Measurements from ENCODE around the gene ENGASE.
A peak's percentile ranks its signal among the peaks of the same experiment; 100 is the strongest.

Gene ENGASE

DNA sequence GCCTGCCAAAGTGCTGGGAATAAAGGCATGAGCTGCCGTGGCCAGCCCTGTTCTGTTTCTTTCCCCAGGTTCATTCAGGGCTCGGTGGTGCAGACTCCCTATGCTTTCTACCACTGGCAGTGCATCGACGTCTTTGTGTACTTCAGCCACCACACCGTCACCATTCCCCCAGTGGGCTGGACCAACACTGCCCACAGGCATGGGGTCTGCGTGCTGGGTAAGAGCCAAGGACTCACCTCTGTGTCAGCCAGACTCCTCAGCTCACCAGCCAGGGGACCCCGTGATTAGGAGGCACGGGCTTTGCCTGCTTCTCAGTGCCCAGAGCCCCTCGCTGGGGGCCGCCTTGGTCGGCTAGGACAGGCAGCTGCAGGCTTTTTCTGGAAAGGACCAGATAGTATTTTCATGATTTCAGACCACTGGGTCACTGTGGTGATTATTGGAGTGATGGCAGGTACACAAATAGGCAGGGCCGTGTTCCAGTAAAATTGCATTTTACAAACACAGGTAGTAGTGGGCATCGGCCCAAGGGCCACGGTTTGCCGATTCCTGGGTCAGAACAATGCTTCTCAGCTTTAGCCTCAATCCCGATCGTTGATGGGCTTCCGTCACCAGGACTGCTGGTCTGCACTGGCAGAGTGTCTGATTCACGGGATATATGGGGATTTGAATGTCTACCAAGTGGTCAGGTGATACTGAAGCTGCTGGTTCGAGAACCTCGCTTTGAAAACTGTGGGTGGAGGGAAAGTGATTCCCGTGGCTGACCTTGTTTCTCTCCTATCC lies 5.0 kb downstream of the ENGASE start:
- no peak for DNase-seq (ENCODE audit: low spot score)

DNA sequence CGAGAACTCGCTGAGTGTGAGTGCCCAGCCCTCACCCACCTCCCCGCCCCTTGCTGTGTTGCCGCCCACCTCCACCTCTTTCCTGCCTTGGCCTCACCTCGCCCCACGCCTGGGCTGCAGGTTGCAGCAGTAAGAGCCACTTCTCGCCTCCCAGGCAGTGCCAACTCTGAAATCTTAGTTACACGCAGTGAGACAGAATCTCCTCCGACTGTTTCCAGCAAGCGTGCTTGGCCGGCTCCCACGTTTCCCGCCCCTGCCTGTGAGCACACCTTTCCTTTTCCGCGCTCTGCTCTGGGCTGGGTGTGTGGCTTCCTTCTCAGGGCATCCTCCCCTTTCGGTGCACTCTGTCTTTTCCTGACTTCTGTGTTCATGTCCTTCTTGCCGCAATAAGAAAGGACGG lies 5.7 kb downstream of the ENGASE start:
- DNase-seq (ENCODE audit: low spot score), result no peak

DNA sequence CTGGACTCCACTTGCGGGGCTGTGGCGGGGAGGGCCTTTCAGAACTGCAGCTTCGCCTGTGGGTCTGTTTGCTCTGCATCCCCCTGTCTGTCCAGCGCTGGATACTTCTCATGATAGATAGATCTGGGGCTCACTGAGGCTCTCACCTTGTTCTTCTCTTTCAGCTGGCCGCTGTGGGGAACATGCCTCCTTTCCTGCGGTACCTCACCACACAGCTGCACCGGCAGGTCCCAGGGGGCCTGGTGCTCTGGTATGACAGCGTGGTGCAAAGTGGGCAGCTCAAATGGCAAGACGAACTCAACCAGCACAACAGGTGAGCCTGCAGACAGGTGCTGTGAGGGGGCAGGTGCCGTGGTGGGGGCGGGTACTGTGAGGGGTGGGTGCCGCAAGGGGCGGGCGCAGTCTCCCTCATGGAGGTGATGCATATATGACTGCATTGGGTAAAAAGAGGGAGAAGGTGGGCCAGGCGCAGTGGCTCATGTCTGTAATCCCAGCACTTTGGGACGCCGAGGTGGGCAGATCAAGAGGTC lies 6.2 kb downstream of the ENGASE start:
- no peak for DNase-seq (ENCODE audit: low spot score)

DNA sequence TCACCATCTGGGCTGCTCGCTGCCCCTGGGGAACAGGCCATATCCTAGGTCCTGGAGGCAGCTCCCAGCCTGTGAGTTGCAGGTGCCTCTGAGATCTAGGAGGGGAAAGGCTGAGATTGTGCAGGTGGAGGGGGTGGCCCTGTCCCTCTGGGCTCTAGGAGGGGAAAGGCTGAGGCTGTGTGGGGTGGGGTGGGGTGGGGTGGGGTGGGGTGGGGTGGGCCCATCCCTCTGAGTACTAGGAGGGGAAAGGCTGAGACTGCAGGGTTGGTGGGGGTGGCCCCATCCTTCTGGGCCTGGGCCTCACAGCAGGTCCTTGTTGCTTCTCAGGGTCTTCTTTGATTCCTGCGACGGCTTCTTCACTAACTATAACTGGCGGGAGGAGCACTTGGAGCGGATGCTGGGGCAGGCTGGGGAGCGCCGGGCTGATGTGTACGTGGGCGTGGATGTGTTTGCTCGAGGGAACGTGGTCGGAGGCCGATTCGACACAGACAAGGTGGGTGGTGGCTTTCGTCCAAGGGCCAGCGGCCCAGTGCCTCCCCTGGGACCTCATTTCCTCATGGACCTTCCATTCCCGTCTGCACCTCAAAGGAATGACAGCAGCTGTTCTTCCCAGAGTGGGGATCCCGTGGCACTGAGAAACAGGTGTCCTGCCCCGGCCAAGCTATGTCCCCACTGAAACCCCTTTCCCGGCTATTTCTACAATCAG lies 7.1 kb downstream of the ENGASE start:
- DNase-seq (ENCODE audit: low spot score), result no peak

DNA sequence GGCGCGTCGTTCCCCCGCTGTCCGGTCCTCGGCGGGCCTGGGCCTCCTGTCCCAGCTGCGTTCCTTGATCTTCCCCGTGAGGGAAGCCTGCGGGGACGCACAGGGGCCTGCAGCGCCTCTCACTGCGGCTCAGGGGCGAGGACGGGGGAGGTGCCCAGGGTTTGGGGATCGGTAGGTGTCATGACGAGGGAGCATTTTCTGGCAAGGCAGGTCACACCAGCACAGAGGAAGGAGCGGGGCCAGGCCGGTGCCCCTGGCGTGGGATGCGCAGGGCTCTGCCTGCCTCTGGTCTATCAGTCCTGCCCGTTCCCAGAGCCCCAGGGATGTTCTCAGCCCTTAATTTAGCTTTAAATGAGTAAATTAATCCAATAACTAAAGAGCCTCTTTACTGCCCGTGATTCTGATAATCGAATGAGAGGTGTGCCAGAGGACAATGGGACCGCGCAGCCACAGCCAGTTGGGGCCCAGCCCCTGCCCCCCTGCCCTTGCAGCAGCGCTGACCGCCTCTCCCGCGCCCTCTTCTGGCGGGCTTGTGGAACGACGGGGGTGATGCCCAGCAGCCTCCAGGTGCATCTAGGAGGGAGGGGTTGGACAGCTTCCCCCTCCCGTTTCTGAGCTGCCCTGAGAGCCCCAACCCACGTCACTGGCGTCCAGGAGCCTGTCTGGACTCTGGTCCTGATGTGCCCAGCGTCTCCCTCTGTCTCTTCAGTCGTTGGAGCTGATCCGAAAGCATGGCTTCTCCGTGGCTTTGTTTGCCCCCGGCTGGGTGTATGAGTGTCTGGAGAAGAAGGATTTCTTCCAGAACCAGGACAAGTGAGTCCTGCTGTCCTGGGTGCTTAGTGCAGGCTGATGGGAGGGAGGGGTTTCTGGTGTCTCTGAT lies 7.9 kb downstream of the ENGASE start:
- peak; percentile 94 for DNase-seq (ENCODE audit: low spot score)

DNA sequence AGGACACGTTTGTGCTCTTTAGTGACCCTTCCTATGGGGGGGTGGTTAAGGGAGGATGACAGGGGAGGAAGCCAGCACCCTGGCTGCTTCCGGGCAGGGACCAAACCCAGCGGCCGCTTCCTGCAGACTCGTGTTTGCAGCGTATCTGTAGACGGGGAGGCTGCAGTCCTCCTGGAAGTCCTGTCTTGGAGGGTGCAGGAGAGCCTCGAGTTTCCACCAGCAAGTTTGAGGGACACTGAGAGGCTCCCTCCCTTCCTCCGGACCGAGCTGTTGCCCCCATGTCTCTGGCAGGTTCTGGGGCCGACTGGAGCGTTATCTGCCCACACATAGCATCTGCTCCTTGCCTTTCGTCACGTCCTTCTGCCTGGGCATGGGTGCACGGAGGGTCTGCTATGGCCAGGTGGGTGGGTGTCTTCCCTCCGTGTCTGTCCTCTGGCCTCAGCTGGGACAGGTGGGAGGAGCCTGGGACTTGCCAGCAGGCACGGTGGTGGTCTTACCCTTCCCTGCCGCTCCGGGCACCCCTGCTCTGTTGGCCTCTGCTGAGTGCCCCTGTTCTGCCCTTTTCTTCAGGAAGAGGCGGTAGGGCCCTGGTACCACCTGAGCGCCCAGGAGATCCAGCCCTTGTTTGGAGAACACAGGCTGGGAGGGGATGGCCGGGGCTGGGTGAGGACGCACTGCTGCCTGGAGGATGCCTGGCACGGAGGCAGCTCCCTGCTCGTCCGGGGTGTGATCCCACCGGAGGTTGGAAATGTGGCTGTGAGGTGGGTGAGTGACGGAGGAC lies 8.8 kb downstream of the ENGASE start:
- no peak for DNase-seq (ENCODE audit: low spot score)

DNA sequence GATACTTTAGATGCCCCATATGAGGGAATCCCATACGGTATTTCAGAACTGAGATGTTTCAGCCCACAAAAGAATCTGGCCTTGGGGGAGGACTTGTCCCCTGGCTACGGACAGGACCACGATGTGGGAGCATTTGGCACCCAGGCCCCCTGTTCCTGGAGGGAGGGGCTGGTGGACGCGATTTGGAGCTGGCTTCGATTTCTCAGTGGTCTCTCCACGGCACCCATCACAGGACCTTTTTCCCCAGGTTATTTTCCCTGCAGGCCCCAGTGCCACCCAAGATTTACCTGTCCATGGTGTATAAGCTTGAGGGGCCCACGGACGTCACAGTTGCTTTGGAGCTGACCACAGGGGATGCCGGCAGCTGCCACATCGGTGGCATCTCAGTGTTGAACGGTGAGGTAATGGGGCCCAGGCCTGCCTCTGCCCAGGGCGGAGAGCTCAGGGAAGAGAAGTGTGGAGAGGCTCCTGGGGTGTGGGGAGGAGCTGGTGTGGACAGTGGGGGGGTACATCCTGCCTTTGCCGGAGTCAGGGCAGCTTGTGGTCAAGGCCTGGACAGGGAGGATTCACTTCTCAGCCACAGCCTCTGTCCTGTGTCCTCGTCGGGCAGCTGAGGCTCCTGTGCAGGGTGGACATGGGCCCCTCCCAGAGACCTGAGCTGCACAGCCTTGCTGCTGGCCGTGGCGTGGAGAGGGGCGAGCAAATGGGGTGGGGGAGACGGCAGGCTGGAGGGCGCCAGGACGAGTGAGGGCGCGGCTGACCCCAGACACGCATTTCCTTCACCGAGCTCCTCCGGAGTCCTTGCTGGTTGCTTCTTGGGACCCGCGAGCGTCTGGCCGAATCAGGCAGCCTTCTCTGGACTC lies 9.9 kb downstream of the ENGASE start:
- DNase-seq (ENCODE audit: low spot score), result no peak

DNA sequence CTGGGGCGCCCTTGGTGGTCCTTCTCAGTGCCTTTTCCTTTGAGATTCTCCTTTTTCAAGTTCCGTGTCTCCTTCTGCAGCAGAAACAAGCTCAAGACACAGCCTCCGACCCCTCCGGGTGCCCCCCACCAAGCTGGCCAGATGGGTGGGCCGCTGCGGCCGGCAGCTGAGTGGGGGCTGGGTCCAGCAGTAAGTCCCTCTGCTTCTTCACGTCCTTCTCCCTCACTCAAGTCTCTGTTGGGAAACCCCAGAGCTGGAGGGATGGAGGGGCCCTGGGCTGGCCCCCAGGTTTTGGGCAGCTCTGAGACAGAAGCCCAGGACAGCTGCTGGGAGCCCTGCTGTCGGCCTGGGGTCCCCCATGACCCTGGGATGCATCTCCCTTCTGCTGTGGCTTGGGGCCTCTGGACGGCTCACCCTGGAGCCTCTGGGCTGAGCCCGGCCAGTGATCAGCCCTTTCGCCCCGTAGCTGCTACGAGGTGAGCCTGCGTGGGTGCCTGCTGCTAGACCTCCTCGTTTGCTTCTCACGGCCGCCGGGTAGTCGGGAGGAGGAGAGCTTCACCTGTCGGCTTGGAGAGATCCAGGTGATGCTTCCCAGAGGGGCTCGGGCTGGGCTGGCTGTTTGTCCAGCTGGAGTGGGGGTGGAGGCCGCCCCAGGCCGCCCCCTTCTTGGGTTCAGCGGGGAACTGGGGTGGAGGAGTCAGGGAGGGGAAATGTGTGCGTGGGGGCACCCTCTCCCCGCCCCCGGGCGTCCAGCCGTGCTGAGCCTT lies 10.7 kb downstream of the ENGASE start:
- no peak for DNase-seq (ENCODE audit: low spot score)

DNA sequence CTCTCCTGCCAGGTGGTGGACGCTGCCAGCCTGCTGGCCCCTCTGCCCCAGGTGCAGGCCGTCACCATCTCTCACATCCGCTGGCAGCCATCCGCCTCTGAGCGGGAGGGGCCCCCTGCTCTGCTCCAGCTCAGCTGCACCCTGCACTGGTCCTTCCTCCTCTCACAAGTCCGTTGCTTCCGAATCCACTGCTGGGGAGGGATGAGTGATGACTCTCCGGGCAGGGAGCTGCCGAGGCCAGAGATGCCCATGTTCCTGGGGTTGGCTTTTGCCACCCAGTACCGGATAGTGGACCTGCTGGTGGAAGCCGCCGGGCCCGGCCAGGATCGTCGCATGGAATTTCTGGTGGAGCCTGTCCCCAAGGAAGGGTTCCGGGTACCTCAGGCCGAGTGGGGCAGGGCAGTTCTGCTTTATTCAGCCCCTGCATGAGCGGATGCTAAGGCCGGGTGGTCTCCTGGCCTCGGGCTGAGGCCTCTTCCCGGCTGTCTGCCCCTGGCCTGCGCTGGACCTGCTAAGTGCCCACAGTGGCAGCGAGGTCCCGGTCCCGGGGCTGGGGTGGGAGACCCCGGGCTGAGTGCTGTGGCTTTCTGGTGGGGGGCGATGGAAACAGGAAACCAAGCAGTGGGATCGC lies 11.4 kb downstream of the ENGASE start:
- DNase-seq (ENCODE audit: low spot score), result no peak

DNA sequence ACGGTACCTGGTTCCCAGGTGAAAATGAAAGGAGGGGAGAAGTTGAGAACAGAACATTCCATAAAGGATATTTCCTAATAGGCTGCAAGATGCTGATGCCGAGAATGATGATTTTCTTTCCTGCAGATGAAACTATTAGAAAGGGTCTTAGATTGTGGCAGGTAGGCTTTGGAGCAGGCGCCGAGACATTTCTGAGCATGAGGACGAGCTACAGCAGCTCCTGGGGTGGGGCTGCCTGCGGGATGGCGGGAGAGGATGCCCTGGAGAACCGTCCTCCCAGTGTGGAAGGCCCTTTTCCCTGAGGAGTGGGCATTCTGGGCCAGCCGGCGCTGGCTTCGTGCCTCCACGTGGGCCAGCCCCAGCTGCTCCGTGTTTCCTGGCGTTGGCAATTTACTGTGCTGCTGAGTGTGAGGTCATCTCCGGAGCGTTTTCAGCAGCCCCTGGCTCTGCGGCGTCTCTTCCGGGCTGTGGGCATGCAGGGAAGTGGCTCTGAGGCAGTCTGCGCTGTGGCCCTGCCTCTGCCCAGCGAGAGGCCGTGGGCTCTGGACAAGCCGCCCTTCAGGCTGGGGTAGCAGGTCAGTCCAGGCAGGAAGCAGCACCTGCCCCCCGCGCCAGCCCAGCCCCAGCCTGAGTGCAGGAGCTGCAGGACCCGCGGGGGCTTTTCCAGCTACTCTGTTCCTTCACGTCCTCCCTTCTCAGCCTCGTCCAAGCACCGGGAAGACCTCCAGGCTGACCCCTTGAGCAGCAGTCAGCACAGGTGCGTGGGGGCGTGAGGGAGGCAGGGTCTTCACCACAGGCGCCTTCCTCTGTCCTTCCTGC lies 12.2 kb downstream of the ENGASE start:
- DNase-seq (ENCODE audit: low spot score), result no peak

DNA sequence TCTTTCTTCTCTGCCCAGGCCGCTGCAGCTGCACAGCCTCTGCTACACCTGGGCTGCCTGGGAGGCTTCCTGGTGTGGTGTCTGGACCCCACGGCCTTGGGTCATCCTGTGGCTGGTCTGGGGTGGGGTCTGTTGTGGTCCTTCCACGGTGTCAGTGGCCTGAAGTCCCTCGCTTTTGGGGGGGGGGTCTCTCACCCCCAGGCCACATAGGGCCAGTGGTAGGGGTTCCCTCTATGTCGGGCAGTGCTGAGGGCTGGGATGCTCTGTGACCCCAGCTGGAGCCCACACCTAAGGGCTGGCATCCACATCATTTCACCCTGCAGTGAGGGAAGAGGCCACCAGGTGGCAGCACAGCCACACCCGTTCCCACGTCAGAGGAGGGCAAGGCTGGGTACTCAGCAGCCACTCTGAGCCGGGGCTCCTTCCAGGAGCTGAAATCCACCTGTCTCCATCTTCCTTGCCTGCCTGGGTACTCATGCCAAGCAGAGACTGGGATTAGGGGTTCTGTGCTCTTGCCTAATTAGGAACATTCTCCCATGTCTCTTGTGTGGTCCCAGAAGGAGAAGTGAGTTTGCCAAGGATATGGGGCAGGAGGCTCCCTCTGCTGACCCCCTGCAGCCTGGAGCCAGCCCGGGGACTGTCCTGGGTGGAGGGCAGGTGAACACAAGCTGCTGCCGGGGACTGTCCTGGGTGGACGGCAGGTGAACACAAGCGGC lies 13.0 kb downstream of the ENGASE start:
- peak; percentile 92 for DNase-seq (ENCODE audit: low spot score)

DNA sequence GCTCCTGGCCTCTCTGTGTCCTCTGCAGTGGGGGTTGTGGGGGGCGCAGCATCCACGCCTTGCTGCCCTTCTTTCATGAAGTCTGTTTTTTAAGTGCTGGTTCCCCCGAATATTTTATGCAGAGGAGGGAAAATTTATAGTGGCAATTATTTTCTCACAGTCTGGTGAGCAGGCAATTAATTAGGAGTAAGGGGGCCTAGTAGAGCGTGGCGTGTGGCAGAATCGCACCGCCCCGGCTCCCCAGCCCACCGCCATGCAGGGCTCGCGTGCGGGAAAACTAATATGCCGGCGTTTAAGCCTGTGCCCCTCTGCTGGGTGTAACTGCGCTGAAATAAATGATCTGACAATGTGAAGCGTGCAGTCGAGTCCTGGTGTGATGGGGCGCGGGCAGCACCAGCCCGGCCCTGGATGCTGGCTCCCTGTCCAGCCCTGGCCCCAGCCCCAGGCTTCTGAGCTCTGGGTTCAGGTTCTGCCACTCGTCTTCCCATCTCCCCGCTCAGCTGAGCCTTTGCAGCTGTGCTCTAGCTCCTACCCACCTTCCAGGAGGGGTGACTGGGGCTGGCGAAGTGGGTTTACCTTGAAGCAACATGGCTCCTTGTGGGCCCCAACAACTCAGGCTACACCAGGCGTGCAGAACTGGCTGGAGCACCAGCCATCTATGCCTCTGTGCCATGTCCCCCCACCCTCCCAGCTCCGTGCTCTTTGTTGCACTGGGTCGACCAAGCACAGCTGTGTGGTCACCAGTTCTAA lies 13.8 kb downstream of the ENGASE start:
- no peak for DNase-seq (ENCODE audit: low spot score)

DNA sequence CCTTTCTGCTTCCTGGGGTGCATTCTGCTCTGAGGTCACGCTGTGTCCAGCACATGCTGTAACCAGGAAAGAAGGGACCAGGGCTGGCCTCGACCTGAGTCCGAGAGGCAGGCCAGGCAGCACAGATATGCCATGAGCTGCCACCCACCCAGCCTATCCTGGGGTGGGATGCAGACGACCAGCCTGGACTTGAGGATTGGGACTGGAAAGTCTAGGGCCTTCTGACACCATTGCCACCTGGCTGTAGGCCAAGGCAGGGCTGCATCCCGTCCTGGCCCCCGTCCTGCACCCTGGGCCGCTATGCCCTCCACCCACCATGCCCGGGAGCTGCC lies 14.3 kb downstream of the ENGASE start:
- DNase-seq (ENCODE audit: low spot score), result no peak

DNA sequence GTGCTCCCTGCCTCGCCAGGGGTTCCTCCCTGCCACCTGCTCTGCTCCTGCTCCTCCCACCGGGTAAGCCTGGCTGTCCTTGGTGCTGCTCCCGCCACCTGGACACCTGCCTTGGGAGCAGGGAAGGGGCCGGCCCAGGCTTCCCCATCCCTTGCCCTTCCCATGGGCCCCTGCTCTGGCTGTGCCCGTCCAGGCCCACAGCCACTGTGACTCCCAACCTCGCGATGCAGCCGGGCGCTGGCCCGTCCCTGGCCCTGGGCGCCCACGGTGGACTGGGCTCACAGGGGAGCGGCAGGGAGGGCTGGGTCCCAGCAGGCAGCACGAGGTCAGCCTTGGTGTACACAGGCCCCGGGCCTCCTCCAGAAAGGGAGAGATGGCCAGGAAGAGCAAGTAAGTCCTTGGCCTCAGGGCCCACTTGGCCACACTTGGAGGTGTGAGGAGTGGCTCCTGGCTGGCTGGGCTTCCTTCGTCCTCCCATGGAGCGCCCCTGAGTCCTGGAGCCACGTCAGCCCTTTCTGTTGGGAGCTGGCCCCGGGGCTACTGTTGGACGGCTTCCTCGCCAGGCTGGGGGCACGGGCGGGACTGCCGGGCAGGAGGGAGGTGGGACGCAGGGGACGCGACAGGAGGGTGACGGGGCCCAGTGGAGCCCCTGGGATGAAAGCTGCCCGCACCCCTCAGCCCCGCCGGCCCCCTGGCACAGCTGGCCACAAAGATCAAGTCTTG lies 15.3 kb downstream of the ENGASE start:
- DNase-seq (ENCODE audit: low spot score), result no peak

DNA sequence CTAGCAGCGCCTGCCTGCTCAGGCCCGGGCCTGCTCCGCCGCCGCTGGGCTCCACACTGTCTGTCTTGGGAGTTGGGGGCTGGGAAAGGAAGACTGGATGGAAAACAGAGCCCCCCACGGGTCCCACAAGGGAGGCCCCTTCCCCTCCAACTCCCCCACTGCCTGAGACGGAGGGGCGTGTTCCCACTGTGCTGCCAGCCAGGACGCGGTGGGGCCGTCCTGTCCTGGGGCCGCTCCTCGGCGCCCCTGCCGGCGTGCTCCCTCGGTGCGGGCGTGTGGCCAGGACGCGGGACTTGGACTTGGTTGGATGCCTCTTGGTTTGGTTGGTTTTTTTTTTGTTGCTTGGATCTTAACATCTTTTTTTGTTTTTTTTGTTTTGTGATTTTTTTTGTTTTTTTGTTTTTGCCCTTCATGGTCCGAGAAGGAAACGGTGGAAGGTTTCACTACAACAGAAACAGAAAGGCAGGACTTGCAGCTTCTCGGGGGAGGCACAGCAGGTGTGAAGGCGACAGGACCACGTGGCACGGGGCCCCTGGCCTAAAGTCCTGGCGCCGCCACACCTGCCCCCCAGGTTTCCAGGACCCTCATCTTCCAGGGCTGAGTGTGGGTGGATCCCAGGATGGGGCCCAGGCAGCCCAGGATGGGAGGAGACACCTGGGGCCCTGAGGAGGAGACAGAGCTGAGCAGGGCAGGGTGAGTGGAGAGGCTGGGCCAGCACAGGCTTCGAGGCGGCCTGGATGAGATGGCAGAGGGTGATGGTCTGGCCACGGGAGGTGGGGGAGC lies 16.0 kb downstream of the ENGASE start:
- DNase-seq (ENCODE audit: low spot score), result peak; percentile 76

DNA sequence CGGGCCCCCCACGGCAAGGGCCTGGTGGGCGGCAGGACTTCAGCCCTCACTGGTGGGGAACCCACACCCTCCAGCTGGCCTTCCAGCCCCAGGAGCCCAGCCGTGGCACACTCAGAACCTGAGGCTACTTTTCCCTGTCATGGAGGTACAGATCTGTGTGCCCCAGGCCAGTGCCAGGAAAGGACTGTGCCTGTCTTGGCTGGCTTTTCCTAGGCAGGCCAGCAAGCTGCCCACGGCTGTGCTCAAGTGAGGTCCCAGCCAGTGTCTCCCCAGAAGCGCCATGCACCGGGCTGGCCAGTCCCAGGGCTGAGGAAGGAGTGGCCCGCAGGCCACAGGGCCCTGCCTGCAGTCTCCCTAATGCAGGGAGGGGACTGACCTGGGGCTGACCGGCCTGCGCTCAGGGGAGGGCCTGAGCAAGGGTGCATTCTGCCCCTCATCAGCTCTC lies 16.6 kb downstream of the ENGASE start:
- DNase-seq (ENCODE audit: low spot score), result no peak

Measured in iPS-NIHi11 (cell line).